Stimulated activated CD8-positive, alpha-beta memory T cell treated with anti-CD3 and anti-CD28 coated beads, Interleukin-4, amount 100 ng/mL, for 48 hours (primary cell): ENCODE data around the gene CHST12.
"Not testable (repeated sequence)": the region's sequence is repeated elsewhere in the genome, so short reads cannot be mapped to it uniquely, and the experiment has no call there.

Experiments
- DNase-seq: peaks from one replicate; pipeline ENCODE4 v3.0.0-alpha.2; 2020

The CHST12 gene

GRCh38 chr7:2405201-2405600 is 1.8 kb downstream of the CHST12 start:
- DNase-seq = no peak

- peak; percentile 80 for DNase-seq
Measured at GRCh38 chr7:2405601-2406345, 2.4 kb downstream of the CHST12 start.

- DNase-seq = no peak
Measured at GRCh38 chr7:2409745-2410414, 6.5 kb downstream of the CHST12 start.

- DNase-seq = no peak
Measured at GRCh38 chr7:2411049-2411448, 7.6 kb downstream of the CHST12 start.

- no peak for DNase-seq
Measured at GRCh38 chr7:2411815-2412586, 8.6 kb downstream of the CHST12 start.

- DNase-seq = no peak
Measured at GRCh38 chr7:2412587-2413201, 9.3 kb downstream of the CHST12 start.

- DNase-seq = no peak
Measured at GRCh38 chr7:2416063-2416462, 12.7 kb downstream of the CHST12 start.

GRCh38 chr7:2416650-2417049 is 13.2 kb downstream of the CHST12 start:
- no peak for DNase-seq

GRCh38 chr7:2417178-2417577 is 13.8 kb downstream of the CHST12 start:
- DNase-seq = not testable (repeated sequence)

GRCh38 chr7:2417981-2418481 is 14.6 kb downstream of the CHST12 start:
- peak; percentile 77 for DNase-seq

GRCh38 chr7:2420216-2420933 is 17.0 kb downstream of the CHST12 start:
- DNase-seq = no peak

GRCh38 chr7:2421943-2422310 is 18.5 kb downstream of the CHST12 start:
- DNase-seq = no peak

GRCh38 chr7:2425749-2426148 is 22.3 kb downstream of the CHST12 start:
- no peak for DNase-seq

- DNase-seq = peak; percentile 74
Measured at GRCh38 chr7:2431260-2431867, 28.0 kb downstream of the CHST12 start.

GRCh38 chr7:2432910-2433712 is 29.7 kb downstream of the CHST12 start:
- DNase-seq = no peak

- DNase-seq = no peak
Measured at GRCh38 chr7:2433713-2434550, 30.5 kb downstream of the CHST12 start.

GRCh38 chr7:2435146-2435545 is 31.7 kb downstream of the CHST12 start:
- DNase-seq = no peak

GRCh38 chr7:2436341-2437104 is 33.1 kb downstream of the CHST12 start:
- no peak for DNase-seq

- no peak for DNase-seq
Measured at GRCh38 chr7:2437136-2437535, 33.7 kb downstream of the CHST12 start.
